HL-60 (cell line): ENCODE measurements around the gene SSTR5.
"Not testable (repeated sequence)": the region's sequence is repeated elsewhere in the genome, so short reads cannot be mapped to it uniquely, and the experiment has no call there.

Experiments
- DNase-seq, 2 experiments: peaks; one replicate each; pipeline ENCODE4 v3.0.0-alpha.2; 2010 to 2020; ENCODE audit warnings: low read depth in 1 of 2, low spot score in 1 of 2
- H3K27ac ChIP-seq: fragments of 250-450 bp; sonication (Bioruptor Pico); replicated peaks from 2 replicates; pipeline ENCODE4 v1.5.1; 2020; ENCODE audit warnings: mild to moderate bottlenecking, moderate library complexity
- H3K27me3 ChIP-seq: fragments of 250-450 bp; sonication (Bioruptor Pico); 2 replicates; pipeline ENCODE4 v1.5.1; 2021; ENCODE audit warnings: mild to moderate bottlenecking, moderate library complexity; ENCODE audit not compliant: insufficient read depth, poor library complexity, severe bottlenecking
- H3K4me3 ChIP-seq: replicated peaks from 2 replicates; pipeline ENCODE4 v1.5.1; 2011; ENCODE audit warnings: mild to moderate bottlenecking, control low read depth, low read length; ENCODE audit not compliant: insufficient read depth
- GABPA ChIP-seq: IDR thresholded peaks from 2 replicates; pipeline ENCODE4 v1.6.1; 2012; ENCODE audit warnings: low read depth
- POLR2AphosphoS5 ChIP-seq: IDR thresholded peaks from 2 replicates; pipeline ENCODE4 v1.6.1; 2012; ENCODE audit warnings: low read depth
- SPI1 ChIP-seq: IDR thresholded peaks from 2 replicates; pipeline ENCODE4 v1.6.1; 2012; ENCODE audit warnings: low read depth, mild to moderate bottlenecking, borderline replicate concordance
- long read RNA-seq: library from polyadenylated mRNA; unstranded; transcript quantifications from one replicate; pipeline ENCODE4 v2.0.0, GENCODE V29; 2020
- TF ChIP-seq, protein P1 (sequence below): IDR thresholded peaks from one replicate; pipeline ENCODE4 v1.5.1; 2011; ENCODE audit warnings: low read length, control low read depth, inconsistent platforms; ENCODE audit not compliant: insufficient read depth
- TF ChIP-seq, protein P2 (sequence below): IDR thresholded peaks from 2 replicates; pipeline ENCODE4 v1.6.1; 2012; ENCODE audit warnings: low read depth; ENCODE audit not compliant: insufficient replicate concordance

The SSTR5 gene
- long read RNA-seq: 0 reads

- peaks cover 29% of the 10 kb centered on the region for H3K27me3 ChIP-seq
- no peak within 1 kb of the TSS for H3K27ac ChIP-seq
- H3K4me3 ChIP-seq: no peak within 1 kb of the TSS
- TF ChIP-seq POLR2AphosphoS5: no peak
- no peak for DNase-seq
Measured at GRCh38 chr16:1072526-1073261, at the start of gene SSTR5. TSS of gene SSTR5 (plus strand) at chr16:1072747. CDS start at chr16:1078869, 6,122 bp downstream.

DNA sequence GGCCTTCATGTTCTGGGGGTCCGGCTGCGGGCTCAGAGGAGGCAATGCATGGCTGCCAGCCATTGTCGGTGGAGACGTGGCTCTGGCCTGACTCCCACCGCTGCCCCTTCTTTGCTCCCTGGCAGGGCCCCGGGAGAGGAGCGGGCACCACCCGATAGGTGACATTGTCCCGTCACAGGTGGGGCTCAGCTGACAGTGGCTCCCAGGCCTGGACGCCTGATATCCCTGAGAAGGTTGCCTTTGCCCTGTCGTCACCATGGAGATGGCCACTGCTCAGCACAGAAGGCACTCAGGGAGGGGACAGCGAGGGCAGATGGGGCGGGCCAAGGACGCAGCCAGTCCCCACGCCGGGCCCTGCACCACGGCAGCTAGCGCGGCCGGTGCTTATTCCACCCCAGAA lies 48.4 kb upstream of the SSTR5 start:
- Histone ChIP-seq H3K27me3 (peaks cover 8% of the 10 kb centered on the region), H3K4me3 (no peak overlapping the region), H3K27ac (no peak overlapping the region)
- TF ChIP-seq SPI1 (no peak), GABPA (no peak), POLR2AphosphoS5 (no peak)
- TF ChIP-seq, protein P1, sequence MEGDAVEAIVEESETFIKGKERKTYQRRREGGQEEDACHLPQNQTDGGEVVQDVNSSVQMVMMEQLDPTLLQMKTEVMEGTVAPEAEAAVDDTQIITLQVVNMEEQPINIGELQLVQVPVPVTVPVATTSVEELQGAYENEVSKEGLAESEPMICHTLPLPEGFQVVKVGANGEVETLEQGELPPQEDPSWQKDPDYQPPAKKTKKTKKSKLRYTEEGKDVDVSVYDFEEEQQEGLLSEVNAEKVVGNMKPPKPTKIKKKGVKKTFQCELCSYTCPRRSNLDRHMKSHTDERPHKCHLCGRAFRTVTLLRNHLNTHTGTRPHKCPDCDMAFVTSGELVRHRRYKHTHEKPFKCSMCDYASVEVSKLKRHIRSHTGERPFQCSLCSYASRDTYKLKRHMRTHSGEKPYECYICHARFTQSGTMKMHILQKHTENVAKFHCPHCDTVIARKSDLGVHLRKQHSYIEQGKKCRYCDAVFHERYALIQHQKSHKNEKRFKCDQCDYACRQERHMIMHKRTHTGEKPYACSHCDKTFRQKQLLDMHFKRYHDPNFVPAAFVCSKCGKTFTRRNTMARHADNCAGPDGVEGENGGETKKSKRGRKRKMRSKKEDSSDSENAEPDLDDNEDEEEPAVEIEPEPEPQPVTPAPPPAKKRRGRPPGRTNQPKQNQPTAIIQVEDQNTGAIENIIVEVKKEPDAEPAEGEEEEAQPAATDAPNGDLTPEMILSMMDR: no peak
- TF ChIP-seq, protein P2, sequence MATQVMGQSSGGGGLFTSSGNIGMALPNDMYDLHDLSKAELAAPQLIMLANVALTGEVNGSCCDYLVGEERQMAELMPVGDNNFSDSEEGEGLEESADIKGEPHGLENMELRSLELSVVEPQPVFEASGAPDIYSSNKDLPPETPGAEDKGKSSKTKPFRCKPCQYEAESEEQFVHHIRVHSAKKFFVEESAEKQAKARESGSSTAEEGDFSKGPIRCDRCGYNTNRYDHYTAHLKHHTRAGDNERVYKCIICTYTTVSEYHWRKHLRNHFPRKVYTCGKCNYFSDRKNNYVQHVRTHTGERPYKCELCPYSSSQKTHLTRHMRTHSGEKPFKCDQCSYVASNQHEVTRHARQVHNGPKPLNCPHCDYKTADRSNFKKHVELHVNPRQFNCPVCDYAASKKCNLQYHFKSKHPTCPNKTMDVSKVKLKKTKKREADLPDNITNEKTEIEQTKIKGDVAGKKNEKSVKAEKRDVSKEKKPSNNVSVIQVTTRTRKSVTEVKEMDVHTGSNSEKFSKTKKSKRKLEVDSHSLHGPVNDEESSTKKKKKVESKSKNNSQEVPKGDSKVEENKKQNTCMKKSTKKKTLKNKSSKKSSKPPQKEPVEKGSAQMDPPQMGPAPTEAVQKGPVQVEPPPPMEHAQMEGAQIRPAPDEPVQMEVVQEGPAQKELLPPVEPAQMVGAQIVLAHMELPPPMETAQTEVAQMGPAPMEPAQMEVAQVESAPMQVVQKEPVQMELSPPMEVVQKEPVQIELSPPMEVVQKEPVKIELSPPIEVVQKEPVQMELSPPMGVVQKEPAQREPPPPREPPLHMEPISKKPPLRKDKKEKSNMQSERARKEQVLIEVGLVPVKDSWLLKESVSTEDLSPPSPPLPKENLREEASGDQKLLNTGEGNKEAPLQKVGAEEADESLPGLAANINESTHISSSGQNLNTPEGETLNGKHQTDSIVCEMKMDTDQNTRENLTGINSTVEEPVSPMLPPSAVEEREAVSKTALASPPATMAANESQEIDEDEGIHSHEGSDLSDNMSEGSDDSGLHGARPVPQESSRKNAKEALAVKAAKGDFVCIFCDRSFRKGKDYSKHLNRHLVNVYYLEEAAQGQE: no peak
- DNase-seq: no peak

DNA sequence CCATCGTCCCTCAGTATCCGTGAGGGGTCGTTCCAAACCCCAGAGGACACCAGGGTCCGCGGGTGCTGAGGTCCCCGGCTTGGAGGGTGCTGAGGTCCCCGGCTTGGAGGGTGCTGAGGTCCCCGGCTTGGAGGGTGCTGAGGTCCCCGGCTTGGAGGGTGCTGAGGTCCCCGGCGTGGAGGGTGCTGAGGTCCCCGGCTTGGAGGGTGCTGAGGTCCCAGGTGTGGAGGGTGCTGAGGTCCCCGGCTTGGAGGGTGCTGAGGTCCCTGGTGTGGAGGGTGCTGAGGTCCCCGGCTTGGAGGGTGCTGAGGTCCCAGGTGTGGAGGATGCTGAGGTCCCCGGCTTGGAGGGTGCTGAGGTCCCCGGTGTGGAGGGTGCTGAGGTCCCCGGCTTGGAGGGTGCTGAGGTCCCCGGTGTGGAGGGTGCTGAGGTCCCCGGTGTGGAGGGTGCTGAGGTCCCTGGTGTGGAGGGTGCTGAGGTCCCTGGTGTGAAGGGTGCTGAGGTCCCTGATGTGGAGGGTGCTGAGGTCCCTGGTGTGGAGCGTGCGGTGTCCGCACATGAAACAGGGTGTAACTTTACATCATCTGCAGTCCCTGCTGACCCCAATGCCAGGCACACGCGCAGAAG lies 47.3 kb upstream of the SSTR5 start:
- DNase-seq, H3K4me3 ChIP-seq, H3K27ac ChIP-seq: not testable (repeated sequence)
- peaks cover 12% of the 10 kb centered on the region for H3K27me3 ChIP-seq

DNA sequence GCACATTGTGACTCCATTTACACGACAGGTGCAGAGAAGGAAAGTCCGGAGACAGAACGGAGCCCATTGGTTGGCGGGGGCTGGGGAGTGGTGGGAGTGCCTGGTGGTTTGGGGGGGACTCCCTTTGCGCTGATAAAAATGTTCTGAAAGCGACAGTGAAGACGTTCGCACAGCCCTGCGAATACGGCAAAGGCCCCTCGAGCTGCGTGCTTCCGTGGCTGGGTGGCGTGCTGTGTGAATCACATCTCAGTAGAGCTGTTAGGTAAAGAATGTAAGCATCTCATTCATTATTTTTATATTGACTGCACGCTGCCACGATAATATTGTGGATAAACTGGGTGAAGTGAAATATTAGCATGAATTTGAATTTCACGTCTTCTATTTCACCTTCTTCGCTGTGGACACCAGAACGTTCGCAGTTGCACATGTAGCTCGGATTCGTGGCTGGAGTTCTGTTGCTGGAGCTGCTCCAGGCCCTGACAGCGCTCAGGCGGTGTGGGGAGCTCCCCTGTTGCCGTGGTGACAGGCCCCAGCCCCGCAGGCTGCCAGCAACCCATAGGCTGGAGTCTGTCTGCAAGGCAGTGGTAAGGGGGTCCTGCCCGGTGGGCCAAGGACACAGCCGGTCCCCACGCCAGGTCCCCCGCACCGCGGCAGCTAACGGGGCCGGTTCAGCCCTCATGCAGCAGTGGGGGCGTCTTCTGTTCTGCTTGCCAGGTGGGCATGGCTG lies 46.3 kb upstream of the SSTR5 start:
- no peak overlapping the region for H3K27ac ChIP-seq
- H3K27me3 ChIP-seq: peaks cover 12% of the 10 kb centered on the region
- no peak for DNase-seq
- TF ChIP-seq GABPA (no peak), POLR2AphosphoS5 (no peak), SPI1 (no peak)
- TF ChIP-seq, protein P1: no peak
- TF ChIP-seq, protein P2: no peak
- H3K4me3 ChIP-seq: no peak overlapping the region
